ENCODE measurements around the gene CCDC157.

Gene CCDC157

DNA sequence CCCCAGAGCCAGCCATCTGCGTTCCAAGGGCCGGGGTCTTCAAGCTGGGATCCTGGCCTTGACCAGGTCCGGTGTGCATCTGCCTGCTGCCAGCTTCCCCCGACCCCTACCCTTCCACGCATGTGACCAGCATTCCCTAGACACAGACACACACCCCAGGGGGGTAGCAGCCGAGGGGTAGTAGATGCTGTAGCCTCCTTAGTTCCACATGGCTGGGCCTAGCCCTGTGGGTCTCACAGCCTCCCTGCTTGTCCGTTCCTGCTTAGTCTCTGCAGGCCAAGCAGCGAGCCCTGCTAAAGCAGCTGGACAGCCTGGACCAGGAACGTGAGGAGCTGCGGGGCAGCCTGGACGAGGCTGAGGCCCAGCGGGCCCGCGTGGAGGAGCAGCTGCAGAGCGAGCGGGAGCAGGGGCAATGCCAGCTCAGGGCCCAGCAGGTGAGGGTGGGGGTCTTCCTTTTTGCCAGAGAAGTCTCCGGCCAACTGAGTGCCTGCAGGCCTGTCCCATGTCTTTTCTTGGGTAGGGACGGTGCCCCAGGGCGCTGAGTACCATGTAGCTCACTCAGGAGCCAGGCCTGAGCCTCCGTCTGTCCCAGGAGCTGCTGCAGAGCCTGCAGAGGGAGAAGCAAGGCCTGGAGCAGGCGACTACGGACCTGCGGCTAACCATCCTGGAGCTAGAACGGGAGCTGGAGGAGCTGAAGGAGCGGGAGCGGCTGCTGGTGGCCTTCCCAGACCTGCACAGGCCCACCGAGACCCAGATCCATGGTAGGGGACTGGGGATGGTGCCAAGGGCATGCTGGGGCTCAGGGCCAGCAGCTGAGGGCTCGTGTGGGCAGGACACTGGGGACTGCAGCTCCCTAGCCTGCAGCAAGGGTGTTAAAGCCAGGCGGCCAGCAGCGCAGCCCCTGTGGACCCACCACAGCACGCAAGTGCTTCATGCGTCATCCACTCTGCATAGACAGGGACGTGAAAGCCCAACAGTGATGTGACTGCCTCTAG lies 16.8 kb downstream of the CCDC157 start:
- TF ChIP-seq CTCF (IDR thresholded peaks at IDR 0.05; ENCODE audit: low read length, missing control alignments) = no peak
- no peak for DNase-seq (ENCODE audit: low read depth)

DNA sequence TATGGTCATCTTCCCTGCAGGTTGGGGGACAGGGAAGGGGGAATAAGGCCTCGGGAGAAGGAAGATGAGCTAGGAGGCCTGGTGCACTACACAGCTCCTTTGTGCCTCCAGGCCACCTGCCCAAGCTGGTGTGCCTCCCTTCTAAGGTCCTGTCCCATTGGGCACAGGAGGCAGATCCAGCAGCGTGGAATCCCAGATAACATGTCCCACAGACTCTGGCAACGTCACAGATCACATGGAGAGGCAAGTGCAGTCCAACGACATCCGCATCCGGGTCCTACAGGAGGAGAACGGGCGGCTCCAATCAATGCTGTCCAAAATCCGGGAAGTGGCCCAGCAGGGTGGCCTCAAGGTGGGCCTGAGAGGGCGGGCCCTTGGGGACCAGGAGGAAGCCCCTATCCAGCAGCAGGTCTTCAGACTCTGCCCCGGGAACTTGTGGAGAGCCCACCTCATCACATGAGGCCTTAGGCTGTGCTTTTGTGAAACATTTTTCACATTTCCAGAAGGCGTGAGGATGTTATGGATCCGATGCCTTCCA lies 18.6 kb downstream of the CCDC157 start:
- DNase-seq (ENCODE audit: low read depth) = no peak
- H3K4me3 ChIP-seq (replicated peaks; ENCODE audit: low read depth, low read length) = no peak overlapping the region
- TF ChIP-seq CTCF (IDR thresholded peaks at IDR 0.05; ENCODE audit: low read length, missing control alignments) = no peak

More for the DNA sequence above, 16.8 kb downstream of the CCDC157 start:
- no peak overlapping the region for H3K4me3 ChIP-seq (replicated peaks; ENCODE audit: low read depth, low read length)

GRCh38 chr22:30380011-30380410 lies 23.2 kb downstream of the CCDC157 start:
- no peak for TF ChIP-seq CTCF (IDR thresholded peaks at IDR 0.05; ENCODE audit: low read length, missing control alignments)
- no peak overlapping the region for H3K4me3 ChIP-seq (replicated peaks; ENCODE audit: low read depth, low read length)
- DNase-seq (ENCODE audit: low read depth) = no peak

DNA sequence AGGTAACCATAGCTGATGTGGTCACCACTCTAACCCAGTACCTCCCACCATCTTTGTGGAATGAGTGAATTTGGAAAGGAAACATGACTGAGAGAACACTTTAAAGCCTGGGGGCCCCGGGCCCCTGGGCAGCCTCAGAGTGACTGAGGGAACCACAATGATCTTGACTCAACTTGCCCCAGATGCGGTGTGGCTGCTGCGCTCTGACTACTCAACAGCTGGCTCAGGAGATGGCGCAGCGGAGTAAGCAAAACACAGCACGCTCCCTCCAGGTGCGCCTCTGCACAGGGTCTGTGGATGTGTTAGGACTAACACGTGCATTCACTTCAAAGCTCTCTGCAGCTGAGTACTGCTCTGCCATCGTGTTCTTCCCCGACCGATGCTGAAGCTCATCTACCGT lies 24.5 kb downstream of the CCDC157 start:
- H3K4me3 ChIP-seq (replicated peaks; ENCODE audit: low read depth, low read length) = no peak overlapping the region
- no peak for TF ChIP-seq CTCF (IDR thresholded peaks at IDR 0.05; ENCODE audit: low read length, missing control alignments)
- no peak for DNase-seq (ENCODE audit: low read depth)

GRCh38 chr22:30382340-30382739 lies 25.5 kb downstream of the CCDC157 start:
- DNase-seq (ENCODE audit: low read depth) = no peak
- no peak for TF ChIP-seq CTCF (IDR thresholded peaks at IDR 0.05; ENCODE audit: low read length, missing control alignments)

DNA sequence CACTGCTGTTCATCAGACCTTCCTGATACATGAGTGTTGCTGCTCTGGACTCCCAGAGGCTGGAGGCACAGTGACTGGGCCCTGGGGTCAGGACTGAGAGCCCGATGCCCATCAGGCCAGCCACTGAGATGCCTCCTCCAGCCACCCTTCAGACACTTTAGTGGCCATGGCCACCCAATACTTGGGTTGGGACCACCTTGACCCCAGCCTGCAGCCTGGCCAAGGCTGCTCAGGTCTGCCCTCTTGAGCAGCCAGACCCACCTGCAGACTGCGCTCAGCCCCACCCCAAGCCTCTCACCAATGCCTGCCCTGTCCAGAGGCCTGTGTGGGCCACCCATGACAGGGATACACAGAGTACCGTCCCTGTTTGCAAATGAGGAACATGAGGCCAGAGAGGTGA lies 26.3 kb downstream of the CCDC157 start:
- DNase-seq (ENCODE audit: low read depth) = no peak
- no peak for TF ChIP-seq CTCF (IDR thresholded peaks at IDR 0.05; ENCODE audit: low read length, missing control alignments)
- H3K4me3 ChIP-seq (replicated peaks; ENCODE audit: low read depth, low read length) = no peak overlapping the region

More at GRCh38 chr22:30382340-30382739, 25.5 kb downstream of the CCDC157 start:
- H3K4me3 ChIP-seq (replicated peaks; ENCODE audit: low read depth, low read length) = no peak overlapping the region

All from fibroblast of pulmonary artery (primary cell).